NCI-H1417 (cell line): ENCODE results near the gene ISL2.
"Not testable (repeated sequence)": the region's sequence is repeated elsewhere in the genome, so short reads cannot be mapped to it uniquely, and the experiment has no call there.

Experiments used
- DNase-seq, 3 experiments: peaks; one replicate each; lab custom pipeline; 2025; lab: John Stamatoyannopoulos, UW

Gene ISL2

GRCh38 chr15:76336254-76337058 is at the start of gene ISL2:
Gene ISL2 (plus strand): TSS chr15:76336773. CDS start chr15:76336884, 111 bp downstream.
- no peak for DNase-seq

- DNase-seq = no peak
Measured at GRCh38 chr15:76289582-76289981, 47.0 kb upstream of the ISL2 start.

GRCh38 chr15:76293361-76293760 is 43.2 kb upstream of the ISL2 start:
- DNase-seq = no peak

- DNase-seq = not testable (repeated sequence)
Measured at GRCh38 chr15:76294463-76294862, 42.1 kb upstream of the ISL2 start.

- DNase-seq = no peak
Measured at GRCh38 chr15:76296849-76297248, 39.7 kb upstream of the ISL2 start.

- DNase-seq = not testable (repeated sequence)
Measured at GRCh38 chr15:76297951-76298350, 38.6 kb upstream of the ISL2 start.

- no peak for DNase-seq
Measured at GRCh38 chr15:76298986-76299385, 37.6 kb upstream of the ISL2 start.

- no peak for DNase-seq
Measured at GRCh38 chr15:76299786-76300185, 36.8 kb upstream of the ISL2 start.

- DNase-seq = no peak
Measured at GRCh38 chr15:76303909-76304308, 32.7 kb upstream of the ISL2 start.

- no peak for DNase-seq
Measured at GRCh38 chr15:76309601-76310330, 26.8 kb upstream of the ISL2 start.

GRCh38 chr15:76310475-76311099 is 26.0 kb upstream of the ISL2 start:
- DNase-seq = peak in 1 of 3 experiments; percentile 77

GRCh38 chr15:76311100-76311953 is 25.2 kb upstream of the ISL2 start, which contains the start of gene ETFA:
Gene ETFA (minus strand): TSS chr15:76311469. CDS start chr15:76311388, 81 bp downstream.
- DNase-seq = peak; percentile 93 to 99 (median 99)

GRCh38 chr15:76312540-76313174 is 23.9 kb upstream of the ISL2 start:
- DNase-seq = peak in 1 of 3 experiments; percentile 36

- not testable (repeated sequence) for DNase-seq
Measured at GRCh38 chr15:76313175-76313567, 23.4 kb upstream of the ISL2 start.

GRCh38 chr15:76313731-76314130 is 22.8 kb upstream of the ISL2 start:
- DNase-seq = peak in 1 of 3 experiments; percentile 8

- DNase-seq = no peak
Measured at GRCh38 chr15:76320012-76320411, 16.6 kb upstream of the ISL2 start.

GRCh38 chr15:76321171-76321570 is 15.4 kb upstream of the ISL2 start:
- DNase-seq = no peak

- no peak for DNase-seq
Measured at GRCh38 chr15:76321602-76322001, 15.0 kb upstream of the ISL2 start.

GRCh38 chr15:76324066-76324465 is 12.5 kb upstream of the ISL2 start:
- no peak for DNase-seq

- no peak for DNase-seq
Measured at GRCh38 chr15:76325704-76326103, 10.9 kb upstream of the ISL2 start.
